Nephron progenitor cell (in vitro differentiated cells): Measurements from ENCODE around the gene FOXE3.

Source experiments
- DNase-seq: peaks from one replicate; pipeline ENCODE4 v3.0.0; 2021
- H3K27ac Mint-ChIP-seq: 2 replicates; pipeline ENCODE4 v1.8.0; 2021; ENCODE audit warnings: mild to moderate bottlenecking, moderate library complexity, mixed read lengths
- H3K27me3 Mint-ChIP-seq: 2 replicates; pipeline ENCODE4 v1.8.0; 2021; ENCODE audit warnings: mild to moderate bottlenecking, low read depth, mixed read lengths; ENCODE audit not compliant: poor library complexity
- H3K36me3 Mint-ChIP-seq: 2 replicates; pipeline ENCODE4 v1.8.0; 2021; ENCODE audit warnings: low read depth, mixed read lengths
- H3K4me1 Mint-ChIP-seq: 2 replicates; pipeline ENCODE4 v1.8.0; 2021; ENCODE audit warnings: mixed read lengths
- H3K4me3 Mint-ChIP-seq: 2 replicates; pipeline ENCODE4 v1.8.0; 2021; ENCODE audit warnings: mild to moderate bottlenecking, moderate library complexity, mixed read lengths
- H3K9me3 Mint-ChIP-seq: 2 replicates; pipeline ENCODE4 v1.8.0; 2021; ENCODE audit warnings: mild to moderate bottlenecking, moderate library complexity, mixed read lengths
- TF ChIP-seq, protein P1 (sequence below): fragments of 200-600 bp; sonication (generic); IDR thresholded peaks from 2 replicates; pipeline ENCODE4 v1.5.0; 2021; ENCODE audit warnings: antibody characterized with exemption

Gene FOXE3

GRCh38 chr1:47420547-47420946 lies 4.5 kb downstream of the FOXE3 start:
- Mint-ChIP-seq H3K4me3 (no peak overlapping the region), H3K9me3 (peaks cover 14% of the 10 kb centered on the region), H3K27me3 (peaks cover 96% of the 10 kb centered on the region), H3K27ac (no peak overlapping the region), H3K36me3 (peaks cover 16% of the 10 kb centered on the region), H3K4me1 (peaks cover 6% of the 10 kb centered on the region)
- DNase-seq, result no peak
- TF ChIP-seq, protein P1, sequence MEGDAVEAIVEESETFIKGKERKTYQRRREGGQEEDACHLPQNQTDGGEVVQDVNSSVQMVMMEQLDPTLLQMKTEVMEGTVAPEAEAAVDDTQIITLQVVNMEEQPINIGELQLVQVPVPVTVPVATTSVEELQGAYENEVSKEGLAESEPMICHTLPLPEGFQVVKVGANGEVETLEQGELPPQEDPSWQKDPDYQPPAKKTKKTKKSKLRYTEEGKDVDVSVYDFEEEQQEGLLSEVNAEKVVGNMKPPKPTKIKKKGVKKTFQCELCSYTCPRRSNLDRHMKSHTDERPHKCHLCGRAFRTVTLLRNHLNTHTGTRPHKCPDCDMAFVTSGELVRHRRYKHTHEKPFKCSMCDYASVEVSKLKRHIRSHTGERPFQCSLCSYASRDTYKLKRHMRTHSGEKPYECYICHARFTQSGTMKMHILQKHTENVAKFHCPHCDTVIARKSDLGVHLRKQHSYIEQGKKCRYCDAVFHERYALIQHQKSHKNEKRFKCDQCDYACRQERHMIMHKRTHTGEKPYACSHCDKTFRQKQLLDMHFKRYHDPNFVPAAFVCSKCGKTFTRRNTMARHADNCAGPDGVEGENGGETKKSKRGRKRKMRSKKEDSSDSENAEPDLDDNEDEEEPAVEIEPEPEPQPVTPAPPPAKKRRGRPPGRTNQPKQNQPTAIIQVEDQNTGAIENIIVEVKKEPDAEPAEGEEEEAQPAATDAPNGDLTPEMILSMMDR, result no peak

DNA sequence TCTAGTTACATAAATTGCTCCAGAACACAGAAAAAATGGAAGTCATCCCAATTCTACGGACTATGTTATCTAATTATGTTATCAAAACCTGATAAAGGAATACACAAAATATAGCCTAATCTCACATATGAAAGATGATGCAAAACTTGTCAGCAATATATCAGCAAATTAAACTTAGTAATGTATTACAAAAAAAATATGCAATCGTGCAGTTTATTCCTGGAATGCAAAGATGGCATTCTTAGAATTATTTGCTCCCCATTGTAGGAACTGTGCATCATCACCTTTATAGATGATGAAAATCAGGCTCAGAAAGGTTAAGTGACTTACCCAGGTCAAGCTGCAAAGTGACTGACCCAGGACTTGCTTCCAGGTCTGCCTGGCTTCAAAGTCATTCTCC lies 7.8 kb downstream of the FOXE3 start:
- Mint-ChIP-seq H3K4me3 (no peak overlapping the region), H3K27me3 (peaks cover 83% of the 10 kb centered on the region), H3K4me1 (peaks cover 19% of the 10 kb centered on the region), H3K36me3 (peaks cover 17% of the 10 kb centered on the region), H3K27ac (no peak overlapping the region), H3K9me3 (peaks cover 8% of the 10 kb centered on the region)
- TF ChIP-seq, protein P1, result no peak
- no peak for DNase-seq

DNA sequence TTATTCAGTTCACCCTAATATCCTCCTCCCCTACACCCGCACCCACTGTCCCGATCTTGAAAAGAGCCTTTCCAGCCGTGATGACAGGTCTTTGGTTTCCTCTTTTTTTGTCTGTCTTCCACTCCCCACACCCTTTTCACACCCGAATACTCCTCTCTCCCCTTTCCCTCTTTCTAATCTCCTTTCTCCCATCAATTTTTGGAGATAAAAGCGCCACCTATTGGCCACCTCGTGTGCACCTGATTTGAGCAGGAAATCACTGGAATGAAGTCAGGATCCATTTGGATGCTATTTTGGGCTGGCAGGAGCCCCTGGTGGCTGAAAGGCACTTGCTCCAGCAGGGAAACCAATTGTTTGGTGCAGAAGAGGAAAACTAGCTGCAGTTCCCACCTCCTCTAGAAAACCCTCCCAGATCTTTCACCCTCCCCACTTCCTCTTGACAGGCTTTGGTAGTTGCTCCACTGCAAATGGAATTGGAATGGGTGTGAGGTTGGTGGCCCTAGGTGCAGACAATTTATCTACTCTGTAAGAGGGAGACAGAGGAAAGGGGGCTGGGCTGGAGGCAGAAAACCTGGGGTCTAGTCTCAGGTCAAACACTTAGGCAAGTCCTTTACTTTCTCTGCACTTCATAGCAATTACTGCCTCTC lies 8.4 kb downstream of the FOXE3 start:
- no peak overlapping the region for H3K4me3 Mint-ChIP-seq
- peaks cover 19% of the 10 kb centered on the region for H3K36me3 Mint-ChIP-seq
- TF ChIP-seq, protein P1, result peak; percentile 81
- H3K27me3 Mint-ChIP-seq, result peaks cover 80% of the 10 kb centered on the region
- H3K9me3 Mint-ChIP-seq, result peaks cover 4% of the 10 kb centered on the region
- peak; percentile 59 for DNase-seq
- peaks cover 21% of the 10 kb centered on the region for H3K4me1 Mint-ChIP-seq
- no peak overlapping the region for H3K27ac Mint-ChIP-seq

GRCh38 chr1:47431534-47431933 lies 15.4 kb downstream of the FOXE3 start:
- Mint-ChIP-seq H3K27ac (no peak overlapping the region), H3K9me3 (no peaks in the 10 kb centered on the region), H3K27me3 (peaks cover 77% of the 10 kb centered on the region), H3K4me3 (peak overlapping the region; percentile 7), H3K36me3 (peaks cover 13% of the 10 kb centered on the region), H3K4me1 (peaks cover 77% of the 10 kb centered on the region)
- no peak for DNase-seq
- TF ChIP-seq, protein P1, result no peak

GRCh38 chr1:47432071-47433036 lies 16.3 kb downstream of the FOXE3 start:
- no peaks in the 10 kb centered on the region for H3K9me3 Mint-ChIP-seq
- TF ChIP-seq, protein P1, result peak; percentile 86
- peak; percentile 90 for DNase-seq
- peaks cover 74% of the 10 kb centered on the region for H3K4me1 Mint-ChIP-seq
- H3K36me3 Mint-ChIP-seq, result peaks cover 11% of the 10 kb centered on the region
- no peak overlapping the region for H3K27ac Mint-ChIP-seq
- peaks cover 77% of the 10 kb centered on the region for H3K27me3 Mint-ChIP-seq
- H3K4me3 Mint-ChIP-seq, result peak overlapping the region; percentile 97
